ENCODE measurements around the gene TLE3.

The TLE3 gene

GRCh38 chr15:70006259-70007147 is 91.2 kb downstream of the TLE3 start:
- no peak overlapping the region for H3K27ac ChIP-seq
- ChIA-PET POLR2A (ENCODE audit: low non-redundant PET) (no interaction called here), CTCF (no interaction called here)
- TF ChIP-seq CTCF (conservative IDR thresholded peaks at IDR 0.05; ENCODE audit: low read depth) = no peak
- no peak for DNase-seq (ENCODE audit: low spot score)

- no peak overlapping the region for H3K27ac ChIP-seq
- ChIA-PET POLR2A (ENCODE audit: low non-redundant PET) (no interaction called here), CTCF (no interaction called here)
- TF ChIP-seq CTCF (conservative IDR thresholded peaks at IDR 0.05; ENCODE audit: low read depth) = no peak
- DNase-seq (ENCODE audit: low spot score) = no peak
Measured at GRCh38 chr15:70004826-70005225, 92.9 kb downstream of the TLE3 start.

GRCh38 chr15:70002897-70003296 is 94.8 kb downstream of the TLE3 start:
- H3K27ac ChIP-seq = no peak overlapping the region
- TF ChIP-seq CTCF (conservative IDR thresholded peaks at IDR 0.05; ENCODE audit: low read depth) = no peak
- no peak for DNase-seq (ENCODE audit: low spot score)
- ChIA-PET POLR2A (ENCODE audit: low non-redundant PET) (no interaction called here), CTCF (interaction anchor here (0.7 kb wide), 1 partner anchor 159 kb away, joined by 4 read pairs; no protein-coding TSS in a partner anchor)

GRCh38 chr15:70001859-70002258 is 95.9 kb downstream of the TLE3 start:
- ChIA-PET POLR2A (ENCODE audit: low non-redundant PET) (no interaction called here), CTCF (no interaction called here)
- H3K27ac ChIP-seq = no peak overlapping the region
- DNase-seq (ENCODE audit: low spot score) = no peak
- no peak for TF ChIP-seq CTCF (conservative IDR thresholded peaks at IDR 0.05; ENCODE audit: low read depth)

GRCh38 chr15:69999392-70000085 is 98.2 kb downstream of the TLE3 start:
- ChIA-PET POLR2A (ENCODE audit: low non-redundant PET) (no interaction called here), CTCF (no interaction called here)
- DNase-seq (ENCODE audit: low spot score) = no peak
- no peak overlapping the region for H3K27ac ChIP-seq
- no peak for TF ChIP-seq CTCF (conservative IDR thresholded peaks at IDR 0.05; ENCODE audit: low read depth)

- H3K27ac ChIP-seq = no peak overlapping the region
- TF ChIP-seq CTCF (conservative IDR thresholded peaks at IDR 0.05; ENCODE audit: low read depth) = no peak
- DNase-seq (ENCODE audit: low spot score) = no peak
- ChIA-PET CTCF (no interaction called here), POLR2A (ENCODE audit: low non-redundant PET) (no interaction called here)
Measured at GRCh38 chr15:69998541-69999391, 99.0 kb downstream of the TLE3 start.

Measured in RWPE1 (cell line).